ENCODE data around the gene CTNNBIP1.

The CTNNBIP1 gene

DNA sequence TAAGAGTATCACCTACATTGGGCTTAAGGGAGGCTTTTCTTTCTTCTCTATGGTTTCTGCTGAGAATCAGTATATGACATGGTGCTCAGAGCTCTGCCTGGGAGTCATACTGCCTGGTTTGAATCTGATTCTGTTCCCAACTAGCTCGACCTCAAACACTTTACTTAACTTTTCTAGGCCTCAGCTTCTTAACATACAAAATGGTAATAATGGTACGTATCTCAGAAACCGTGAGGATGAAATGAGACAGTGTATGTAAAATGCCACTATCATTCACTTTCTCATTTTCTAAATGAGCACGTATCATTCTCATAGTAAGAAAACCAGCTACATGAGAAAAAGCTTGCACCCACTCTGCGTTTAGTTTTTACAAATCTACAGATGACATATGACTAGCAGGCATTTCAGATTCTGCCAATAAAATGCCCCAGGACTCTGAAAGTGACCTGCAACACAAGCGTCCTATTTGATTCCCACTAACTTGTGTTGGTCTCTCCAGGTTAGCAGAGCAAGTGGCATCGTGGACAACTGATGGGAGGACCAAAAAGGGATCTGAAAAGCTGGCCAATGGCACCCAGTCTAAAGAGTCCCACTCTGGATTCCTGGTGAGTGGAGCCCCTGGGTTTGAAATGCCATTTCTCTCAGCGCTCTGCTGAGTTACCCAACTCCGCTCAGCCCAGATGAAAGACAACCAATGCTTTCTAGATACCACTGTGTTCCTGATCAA is 6.1 kb downstream of the CTNNBIP1 start:
- ATAC-seq, result peak; percentile 81 to 92

DNA sequence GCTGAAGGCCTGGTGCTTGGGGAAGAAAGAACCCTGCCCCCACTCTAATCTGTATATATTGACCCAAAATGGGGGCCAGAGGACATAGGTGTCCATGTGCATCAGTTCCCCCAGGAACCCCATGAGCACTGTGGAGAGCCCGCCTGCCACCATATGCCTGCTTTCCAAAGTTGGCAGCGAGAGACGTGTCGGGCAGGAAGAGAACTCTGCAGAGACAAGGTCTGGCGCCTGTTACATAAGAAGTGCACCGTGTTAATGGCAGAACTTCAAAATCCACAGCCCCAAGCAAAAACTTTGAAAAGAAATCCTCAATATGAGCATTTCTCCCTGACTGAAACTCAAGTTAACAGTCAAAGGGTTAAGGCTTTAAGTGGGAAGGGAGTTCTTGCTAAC is 8.0 kb downstream of the CTNNBIP1 start:
- no peak for ATAC-seq

DNA sequence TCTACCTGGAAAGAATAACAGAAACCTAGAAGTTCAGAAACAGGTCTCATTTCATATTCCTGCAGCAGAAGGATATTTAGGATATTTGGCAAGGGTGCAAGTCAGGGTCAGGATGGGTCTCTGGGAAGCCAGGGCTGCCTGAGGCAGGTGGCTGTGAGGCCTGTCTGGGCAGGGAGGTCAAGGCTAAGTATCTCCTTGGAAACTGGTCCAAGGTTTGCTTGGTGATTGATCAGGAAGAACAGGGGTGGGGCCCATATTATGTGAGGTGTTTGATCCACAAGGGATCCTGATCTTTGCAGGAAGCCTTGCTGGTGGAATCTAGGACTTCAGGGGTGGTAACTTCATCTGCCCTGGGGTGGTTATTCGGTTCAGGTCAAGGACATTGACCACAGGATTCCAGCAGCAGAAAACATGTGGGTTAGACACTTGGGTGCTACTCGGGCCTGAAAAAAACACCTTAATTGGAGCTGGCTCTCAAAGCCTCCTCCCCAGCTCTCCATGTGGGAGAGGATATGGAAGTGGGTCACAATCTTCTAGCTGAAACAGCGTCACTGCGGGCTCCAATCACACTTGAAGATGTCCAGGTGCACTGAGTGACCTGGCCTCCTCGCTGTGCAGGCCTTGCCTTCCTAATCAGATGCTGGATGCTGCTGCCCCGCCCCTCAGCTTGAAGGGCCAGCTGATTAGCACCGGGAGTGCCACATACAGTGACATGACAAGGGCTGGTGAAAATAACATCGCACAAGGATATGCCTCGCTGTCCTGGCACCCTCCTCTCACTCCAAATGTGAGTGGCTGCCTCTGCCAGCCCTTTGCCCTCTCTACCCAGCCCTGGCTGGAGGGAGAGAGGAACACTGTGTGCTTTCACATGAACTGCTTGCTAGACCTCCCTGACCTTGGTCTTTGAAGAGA is 8.7 kb downstream of the CTNNBIP1 start:
- no peak for ATAC-seq

DNA sequence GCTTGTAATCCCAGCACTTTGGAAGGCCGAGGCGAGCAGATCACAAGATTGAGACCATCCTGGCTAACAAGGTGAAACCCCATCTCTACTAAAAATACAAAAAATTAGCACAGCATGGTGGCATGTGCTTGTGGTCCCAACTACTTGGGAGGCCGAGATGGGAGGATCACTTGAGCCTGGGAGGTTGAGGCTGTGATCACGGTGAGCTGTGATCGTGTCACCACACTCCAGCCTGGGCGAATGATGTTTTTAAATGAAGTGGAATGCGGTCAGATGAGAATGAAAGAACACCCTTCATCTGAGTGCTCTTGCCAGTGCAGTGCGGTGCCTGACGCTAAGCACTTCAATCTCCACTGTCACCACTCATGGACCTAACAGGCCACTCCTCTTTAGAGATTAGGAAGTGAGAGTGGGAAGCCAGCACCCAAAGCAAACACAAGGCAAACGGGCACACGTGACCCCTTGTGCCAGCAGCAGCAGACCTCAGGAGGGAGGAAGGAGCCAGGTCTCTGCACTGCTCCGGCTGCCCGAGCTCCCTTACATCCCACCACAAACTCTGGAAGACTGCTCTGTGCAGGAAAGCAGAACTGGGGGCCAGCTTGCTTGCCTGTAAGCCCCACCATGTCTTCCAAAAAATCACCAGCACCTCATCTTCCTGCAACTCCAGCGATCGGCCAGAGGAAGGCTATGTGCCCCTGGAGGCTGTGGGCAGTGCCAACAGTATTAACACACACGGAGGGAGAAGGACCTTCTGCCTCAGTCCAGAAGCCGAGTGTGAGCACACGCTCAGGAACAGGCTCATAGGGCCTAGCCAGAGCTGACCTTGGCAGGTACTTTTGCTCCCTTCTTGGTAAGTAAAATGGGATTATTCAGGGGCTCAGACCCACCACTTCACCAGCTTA is 9.7 kb downstream of the CTNNBIP1 start:
- ATAC-seq, result peak in 1 of 2 donors; percentile 11

DNA sequence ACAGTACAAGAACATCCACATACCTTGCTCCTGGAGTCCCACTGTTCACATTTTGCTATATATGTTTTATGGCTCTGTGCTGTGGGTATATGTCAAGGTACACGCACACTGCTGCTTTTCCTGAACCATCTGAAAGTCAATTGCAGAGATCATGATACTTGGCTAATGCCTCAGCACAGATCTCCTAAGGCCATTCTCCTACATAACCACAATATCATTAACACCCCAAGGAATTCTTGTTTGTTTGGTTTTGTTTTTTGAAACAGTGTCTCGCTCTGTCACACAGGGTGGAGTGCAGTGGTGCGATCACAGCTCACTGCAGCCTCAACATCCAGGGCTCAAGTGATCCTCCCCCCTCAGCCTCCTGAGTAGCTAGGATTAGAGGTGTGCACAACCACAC is 16.0 kb downstream of the CTNNBIP1 start:
- no peak for ATAC-seq

DNA sequence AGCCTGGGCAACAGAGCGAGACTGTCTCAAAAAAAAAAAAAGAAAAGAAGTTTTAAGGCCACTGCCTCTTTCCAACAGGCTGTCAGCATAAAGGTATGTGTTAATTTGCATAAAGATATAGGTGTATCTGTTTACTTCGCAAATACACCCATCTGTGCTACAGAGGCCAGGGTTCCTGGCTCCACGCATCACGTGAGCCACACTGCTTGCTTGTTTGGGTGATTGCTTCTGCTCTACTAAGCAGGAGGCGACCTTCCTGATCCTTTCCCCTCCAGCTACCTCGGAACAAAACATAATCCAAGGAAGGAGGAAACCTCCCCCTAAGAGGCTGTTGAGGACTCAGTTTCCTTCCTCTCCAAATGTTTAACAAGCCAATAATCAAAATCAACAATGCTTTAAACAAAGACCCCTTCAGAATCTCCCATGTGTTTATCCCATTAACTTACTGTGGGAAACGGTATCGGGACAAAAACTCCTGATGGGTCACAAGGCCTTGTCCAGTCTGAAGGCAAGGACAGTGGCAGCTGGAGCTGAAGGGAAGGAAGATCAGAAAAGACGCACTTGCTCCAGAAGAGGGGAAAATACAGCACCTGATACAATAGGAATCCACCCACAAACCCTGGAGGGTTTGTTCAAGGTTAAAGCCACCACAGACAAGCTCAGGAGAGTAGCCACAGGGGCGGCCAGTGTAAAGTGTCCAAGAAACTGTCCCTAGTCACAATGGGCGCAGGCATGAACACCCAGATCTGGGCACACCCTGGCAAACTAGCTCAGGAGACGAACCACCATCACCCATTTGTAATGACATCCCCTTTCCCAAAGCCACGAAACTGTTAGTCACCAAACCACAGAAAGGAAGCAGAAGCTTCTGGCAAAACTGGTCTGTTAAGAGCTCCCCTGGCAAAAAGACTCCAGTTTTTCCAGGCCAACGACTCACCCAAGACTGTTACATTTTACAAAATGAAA is 17.2 kb downstream of the CTNNBIP1 start:
- no peak for ATAC-seq

DNA sequence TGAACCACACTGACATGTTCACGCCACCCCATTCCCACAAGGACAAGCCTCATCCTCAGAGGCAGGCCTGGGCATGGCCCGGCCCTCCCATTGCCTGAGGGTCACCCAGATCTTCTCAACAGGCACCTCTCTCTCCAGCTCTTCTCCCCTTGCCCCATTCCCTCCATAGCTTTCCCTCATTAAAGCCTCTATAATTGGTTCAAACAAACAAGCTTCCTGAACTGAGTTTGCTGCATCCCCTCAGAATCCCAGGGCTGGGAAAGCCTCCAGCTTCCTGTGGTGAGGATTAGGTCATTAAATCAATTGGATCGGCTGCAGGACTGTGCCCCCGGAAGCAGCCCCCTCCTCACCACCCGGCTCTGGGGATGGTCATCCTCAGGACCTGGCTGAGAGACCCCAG is 18.9 kb downstream of the CTNNBIP1 start:
- no peak for ATAC-seq

DNA sequence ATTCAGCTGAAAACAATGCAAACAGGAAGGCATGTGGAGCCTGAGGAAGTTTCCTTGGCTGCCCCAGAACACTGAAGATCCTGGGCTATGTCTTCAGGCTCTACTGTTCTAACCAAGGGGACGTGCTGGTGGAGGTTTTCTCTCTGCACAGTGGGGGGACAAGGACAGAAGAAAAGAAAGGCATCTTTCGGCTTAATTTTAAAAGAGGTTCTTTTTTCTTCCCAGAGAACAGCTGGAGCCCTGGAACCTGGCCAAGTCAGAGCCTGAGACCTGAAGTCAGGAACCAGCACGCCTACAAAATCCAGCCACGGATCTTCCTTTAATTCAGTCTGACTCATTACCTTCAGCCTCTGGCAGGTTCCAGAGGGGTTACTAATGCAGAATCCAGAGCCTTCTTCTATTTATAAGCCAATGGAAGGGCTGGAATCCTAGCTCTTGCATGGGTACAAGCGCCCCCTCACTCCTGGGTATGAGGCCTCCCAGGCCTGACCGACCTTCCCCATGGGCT is 19.8 kb downstream of the CTNNBIP1 start:
- ATAC-seq, result no peak

DNA sequence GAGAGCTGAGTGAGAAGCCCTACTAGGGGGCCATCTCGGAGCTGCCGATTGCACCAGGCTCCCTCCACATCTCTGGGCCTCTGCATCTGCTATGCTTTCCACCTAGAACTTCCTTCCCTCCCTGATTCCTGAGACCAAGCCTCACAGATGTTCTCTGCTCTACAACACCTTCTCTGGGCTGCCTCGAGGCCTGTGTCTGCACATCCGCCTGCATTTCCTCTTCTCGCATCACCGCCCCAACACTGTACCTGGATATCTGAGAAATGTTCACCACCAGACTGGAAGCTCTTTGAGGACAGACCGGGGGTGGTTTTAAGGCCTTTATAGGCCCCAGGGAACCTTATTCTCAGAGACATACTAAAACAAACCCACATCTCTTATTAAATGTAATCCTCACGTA is 20.7 kb downstream of the CTNNBIP1 start:
- ATAC-seq, result no peak

DNA sequence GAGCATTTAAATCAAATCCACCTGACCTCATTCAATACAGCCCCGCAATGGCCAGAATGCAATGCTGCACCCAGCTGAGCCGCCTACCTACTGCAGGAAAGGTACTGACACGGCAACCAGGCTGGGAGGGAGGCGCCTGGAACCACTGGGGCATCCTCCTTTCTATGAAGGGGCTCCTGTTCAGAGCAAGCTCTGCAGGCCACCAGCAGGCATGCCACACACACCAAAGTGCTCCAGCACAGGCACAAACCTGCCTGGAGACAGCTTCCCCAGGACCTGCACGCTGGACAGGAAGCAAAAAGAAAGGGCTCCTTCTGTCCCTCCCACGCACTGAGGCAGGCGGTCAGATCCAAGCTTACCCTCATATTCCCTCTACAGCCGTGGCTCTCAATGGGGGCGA is 21.2 kb downstream of the CTNNBIP1 start:
- no peak for ATAC-seq

DNA sequence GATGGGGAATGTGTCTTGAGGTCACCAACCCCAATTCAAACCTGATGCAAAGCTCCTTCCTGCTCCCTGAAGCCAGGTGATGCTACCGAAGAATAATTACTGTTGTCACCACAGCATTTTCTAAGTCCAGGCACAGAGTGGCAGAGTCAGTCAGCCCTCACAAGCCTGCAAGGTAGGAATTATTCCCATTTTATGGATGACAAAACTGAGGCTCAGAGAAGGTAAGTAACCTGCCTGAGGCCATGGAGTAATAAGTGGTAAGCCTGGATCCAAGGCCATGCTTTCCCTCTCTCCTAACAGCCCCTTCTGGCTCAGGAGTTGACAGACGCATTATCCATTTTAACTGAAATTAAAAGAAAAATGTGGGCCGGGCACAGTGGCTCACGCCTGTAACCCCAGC is 23.0 kb downstream of the CTNNBIP1 start:
- no peak for ATAC-seq

DNA sequence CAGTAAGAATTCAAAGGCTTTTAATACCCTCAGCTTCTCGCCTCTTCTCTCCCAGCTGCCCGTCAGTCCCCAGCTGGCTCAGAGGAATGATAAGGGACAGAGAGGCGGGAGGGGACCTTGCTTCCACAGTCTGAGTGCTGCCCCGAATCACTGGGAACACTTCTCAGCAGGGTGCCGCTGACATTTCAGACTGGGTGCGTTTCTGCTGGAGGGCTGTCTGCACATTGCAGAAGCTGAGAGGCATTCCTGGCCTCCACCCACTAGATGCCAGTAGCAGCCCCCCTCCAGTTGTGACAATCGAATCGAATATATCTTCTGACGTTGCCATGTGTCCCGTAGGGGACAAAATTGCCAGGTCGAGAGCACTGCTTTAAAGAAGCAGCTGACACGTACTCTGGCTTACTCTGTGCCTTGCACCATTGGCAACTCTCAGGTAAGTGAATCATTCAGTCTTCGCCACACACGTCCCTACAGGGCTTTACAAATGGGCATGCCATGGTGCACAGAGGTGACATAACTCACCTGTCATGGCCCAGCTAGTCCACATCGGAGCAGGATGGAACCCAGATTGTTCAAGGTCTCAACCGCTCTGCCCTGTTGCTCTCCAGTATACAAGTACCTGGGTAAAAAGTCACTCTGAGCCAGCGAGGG is 23.9 kb downstream of the CTNNBIP1 start:
- ATAC-seq, result no peak

DNA sequence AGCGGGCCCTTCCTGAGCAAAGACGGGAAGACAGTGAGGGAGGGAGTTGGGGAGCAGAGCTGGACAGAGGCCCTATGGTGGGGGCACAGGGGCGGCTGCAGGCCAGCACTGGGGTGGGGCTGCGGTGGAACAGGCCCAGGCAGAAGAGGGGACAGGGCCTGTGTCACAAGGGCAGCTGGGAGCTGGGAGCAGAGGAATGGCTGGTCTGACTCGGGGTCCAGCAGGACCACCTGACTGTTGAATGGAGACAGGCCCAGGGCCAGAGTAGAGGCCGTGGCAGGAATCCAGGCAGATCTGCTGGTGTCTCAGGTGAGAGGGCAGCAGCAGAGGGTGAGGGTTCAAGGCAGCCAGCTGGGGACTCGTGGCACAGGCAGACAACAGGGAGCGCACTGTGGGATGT is 25.3 kb downstream of the CTNNBIP1 start:
- ATAC-seq, result no peak

DNA sequence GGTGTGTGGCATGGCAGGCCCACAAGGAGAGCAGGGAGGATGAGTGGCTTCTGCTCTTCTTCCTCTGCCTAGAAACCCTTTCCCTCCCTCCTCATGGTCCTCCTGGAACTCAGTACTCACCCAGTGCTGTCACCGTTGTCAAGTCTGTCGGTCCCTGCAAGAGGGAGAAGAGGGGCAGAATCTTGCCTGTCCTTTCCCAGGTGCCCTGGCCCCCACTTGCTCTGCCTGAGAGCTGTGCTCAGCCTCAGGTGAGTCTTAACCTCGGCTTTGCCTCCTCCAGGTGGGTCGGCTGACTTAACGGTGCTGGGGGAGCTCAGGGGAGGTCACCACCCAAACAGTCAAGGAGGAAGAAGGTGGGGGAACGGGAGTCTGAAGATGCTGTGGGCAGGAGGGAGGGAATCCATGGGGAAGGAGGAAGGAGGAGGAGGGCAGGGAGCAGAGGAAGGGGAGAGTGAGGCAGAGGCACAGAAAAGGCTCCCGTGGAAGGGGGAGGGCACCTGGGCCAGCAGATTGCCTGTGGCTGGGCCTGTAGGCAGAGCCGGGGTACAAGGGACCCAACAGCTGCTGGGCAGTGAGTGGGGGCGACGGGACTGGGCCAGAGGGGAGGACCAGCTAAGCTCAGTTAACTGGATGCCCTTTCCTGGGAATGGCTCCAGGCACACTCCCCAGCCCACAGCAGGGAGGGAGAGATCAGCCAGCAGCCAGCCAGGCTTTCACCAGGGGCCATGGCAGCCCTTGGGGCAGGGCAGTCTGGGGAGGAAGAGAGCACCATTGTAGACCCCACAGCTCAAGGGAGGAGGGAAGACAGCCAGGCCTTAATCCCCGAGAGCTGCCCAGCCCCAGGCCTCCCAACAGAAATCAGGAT is 26.3 kb downstream of the CTNNBIP1 start:
- ATAC-seq, result no peak

DNA sequence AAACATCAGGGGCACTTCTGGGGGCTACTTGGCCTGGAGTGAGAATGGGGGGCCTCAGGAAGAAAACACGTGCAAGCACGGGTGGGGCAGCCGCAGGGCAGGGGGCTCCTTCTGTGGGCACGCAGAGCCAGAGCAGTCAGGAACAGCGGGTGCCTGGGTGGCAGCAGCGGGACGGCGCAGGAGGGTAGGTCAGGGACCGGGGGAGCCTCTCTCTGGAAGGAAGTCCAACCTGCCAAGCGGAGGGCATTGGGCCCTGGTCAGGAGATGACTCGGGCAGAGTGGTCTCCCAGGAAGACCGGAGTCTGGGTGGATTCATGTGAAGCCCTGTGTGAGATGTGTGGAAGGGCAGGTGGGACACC is 27.1 kb downstream of the CTNNBIP1 start:
- ATAC-seq, result no peak

DNA sequence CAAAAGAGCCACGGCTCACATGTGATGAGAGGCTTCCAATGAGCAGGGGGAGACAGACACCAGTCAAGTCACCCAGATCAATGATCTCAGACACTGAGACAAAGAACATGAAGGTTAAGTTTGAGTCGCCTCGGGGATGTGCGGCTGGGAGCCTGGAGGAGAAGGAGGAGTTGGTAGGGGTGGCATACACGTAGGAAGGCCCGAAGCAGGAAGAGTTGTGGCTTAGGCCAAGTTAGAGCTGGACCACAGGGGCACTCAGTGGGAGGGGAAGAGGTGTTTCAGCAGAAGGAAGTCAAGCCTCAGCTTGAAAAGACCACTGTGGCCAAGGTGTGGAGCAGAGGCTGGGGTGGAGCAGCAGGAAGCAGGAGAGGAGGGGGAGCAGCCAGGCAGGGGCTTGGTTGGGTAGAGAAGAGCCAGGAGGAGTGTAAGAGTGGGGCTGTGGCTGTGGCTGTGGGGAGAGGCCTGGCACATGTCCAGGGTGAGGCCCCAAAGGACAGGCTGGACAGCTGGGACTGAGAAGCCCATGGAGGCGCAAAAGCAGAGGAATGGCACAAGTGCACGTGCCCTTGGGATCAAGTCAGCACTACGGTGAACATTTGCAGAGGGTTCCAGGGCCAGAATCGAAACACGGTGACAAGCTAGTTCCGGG is 27.6 kb downstream of the CTNNBIP1 start:
- no peak for ATAC-seq

DNA sequence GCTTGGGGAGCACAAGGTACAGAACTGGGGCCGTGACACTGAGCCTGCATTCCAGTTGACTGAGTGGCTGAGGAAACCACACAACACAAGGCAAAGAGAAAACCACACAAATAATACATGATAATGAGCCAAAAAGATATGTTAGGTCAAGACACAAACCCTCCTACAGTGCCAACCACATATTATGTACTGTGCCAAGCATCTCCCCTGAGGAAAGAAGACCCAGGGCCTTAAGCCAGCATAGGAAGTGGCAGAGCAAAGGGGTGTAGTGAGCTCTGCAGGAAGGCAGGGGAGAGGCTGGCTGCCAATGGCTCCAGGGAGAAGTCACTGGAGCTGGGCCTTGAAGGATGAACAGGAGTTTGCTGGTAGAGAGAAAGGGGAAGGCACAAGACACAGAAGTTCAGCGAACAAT is 28.2 kb downstream of the CTNNBIP1 start:
- no peak for ATAC-seq

DNA sequence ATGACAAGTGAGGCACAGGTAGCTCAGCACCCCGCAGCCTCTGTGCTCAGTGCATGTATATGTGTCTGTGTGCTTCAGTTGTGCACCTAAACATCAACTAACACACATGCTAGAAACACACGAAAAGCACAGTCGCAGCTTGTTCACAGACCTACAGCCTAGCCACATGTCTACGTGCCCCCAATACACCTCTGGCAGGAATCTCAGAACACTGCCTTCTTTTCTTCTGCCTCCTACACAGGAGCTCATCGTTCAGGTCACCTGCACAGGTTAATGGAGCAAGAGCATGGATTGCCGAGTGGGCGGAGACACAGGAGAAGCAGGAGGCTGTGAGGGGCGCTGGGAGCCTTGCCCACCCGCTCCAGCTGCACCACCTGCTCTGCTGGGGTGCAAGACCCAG is 31.7 kb downstream of the CTNNBIP1 start:
- no peak for ATAC-seq

DNA sequence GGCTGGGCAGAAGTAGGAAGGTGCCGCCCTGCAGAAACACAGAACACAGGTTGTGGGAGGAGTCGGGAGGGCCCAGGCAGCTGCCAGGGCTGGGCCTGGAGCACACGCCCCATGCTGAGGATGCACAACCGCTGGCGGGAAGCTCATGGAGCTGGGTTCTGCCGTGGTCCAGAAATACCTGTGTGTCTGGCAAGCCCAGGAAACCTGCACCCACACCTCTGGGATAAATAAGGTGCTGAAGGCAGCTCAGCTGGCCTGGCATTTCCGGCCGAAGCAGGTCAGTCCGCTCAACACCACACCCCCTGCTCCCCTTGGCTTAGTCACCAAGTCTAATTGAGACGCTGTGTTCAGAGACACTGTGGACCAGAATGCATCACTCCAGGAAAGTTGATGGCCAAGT is 32.1 kb downstream of the CTNNBIP1 start:
- no peak for ATAC-seq

DNA sequence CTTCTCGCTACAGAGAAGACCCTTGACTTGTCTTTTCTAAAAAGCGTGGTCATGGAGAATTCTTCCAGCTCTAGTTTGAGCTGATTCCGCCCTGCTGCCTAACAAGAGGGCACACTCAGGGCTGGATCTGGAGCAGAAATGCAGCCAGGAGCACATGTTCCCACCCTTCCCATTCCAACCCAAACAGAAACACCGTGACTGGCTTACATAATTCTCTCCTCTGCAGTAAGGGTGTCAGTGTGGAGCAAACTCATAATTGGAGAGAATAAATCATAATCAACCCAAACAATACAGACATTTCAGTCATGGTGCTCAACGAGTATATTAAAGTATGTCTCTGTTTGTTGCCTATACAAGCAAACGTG is 34.5 kb downstream of the CTNNBIP1 start:
- ATAC-seq, result no peak

All from activated CD4-positive, CD25-positive, alpha-beta regulatory T cell treated with anti-CD3 and anti-CD28 coated beads, Interleukin-2, amount 50 U/mL, for 24 hours (primary cell).